Measurements from ENCODE around the gene AVP.

GRCh38 chr20:3121271-3121911 lies 36.9 kb upstream of the AVP start:
- TF ChIP-seq POLR2A (IDR thresholded peaks at IDR 0.05) (no peak), CTCF (IDR thresholded peaks at IDR 0.05) (no peak)

Data from stomach (tissue), 4 donors.